T-helper 1 cell treated with Interleukin-12 subunit alpha and Interleukin-12 subunit beta and Interleukin-4 antibody, amounts not matched to agents 30 μg/mL and 1 μg/mL, for 36 hours (primary cell): ENCODE data around the gene PDE4B.

Experiments used
- H3K27ac Mint-ChIP-seq: one replicate; pipeline ENCODE4 v1.8.0; 2021; ENCODE audit warnings: mild to moderate bottlenecking, mixed read lengths
- H3K27me3 Mint-ChIP-seq: one replicate; pipeline ENCODE4 v1.8.0; 2021; ENCODE audit warnings: low read depth, mixed read lengths
- H3K36me3 Mint-ChIP-seq: one replicate; pipeline ENCODE4 v1.8.0; 2021; ENCODE audit warnings: low read depth, mixed read lengths
- H3K4me1 Mint-ChIP-seq: one replicate; pipeline ENCODE4 v1.8.0; 2021; ENCODE audit warnings: low read depth, mixed read lengths
- H3K4me3 Mint-ChIP-seq: one replicate; pipeline ENCODE4 v1.8.0; 2021; ENCODE audit warnings: mild to moderate bottlenecking, moderate library complexity, mixed read lengths
- H3K9me3 Mint-ChIP-seq: one replicate; pipeline ENCODE4 v1.8.0; 2021; ENCODE audit warnings: mixed read lengths

Gene PDE4B

GRCh38 chr1:66302184-66302742 is 509.6 kb downstream of the PDE4B start:
- H3K27me3 Mint-ChIP-seq, result no peaks in the 10 kb centered on the region
- H3K36me3 Mint-ChIP-seq, result peaks cover 3% of the 10 kb centered on the region
- H3K4me3 Mint-ChIP-seq, result no peak overlapping the region
- H3K4me1 Mint-ChIP-seq, result peaks cover 36% of the 10 kb centered on the region
- no peaks in the 10 kb centered on the region for H3K9me3 Mint-ChIP-seq
- H3K27ac Mint-ChIP-seq, result peak overlapping the region; percentile 86

DNA sequence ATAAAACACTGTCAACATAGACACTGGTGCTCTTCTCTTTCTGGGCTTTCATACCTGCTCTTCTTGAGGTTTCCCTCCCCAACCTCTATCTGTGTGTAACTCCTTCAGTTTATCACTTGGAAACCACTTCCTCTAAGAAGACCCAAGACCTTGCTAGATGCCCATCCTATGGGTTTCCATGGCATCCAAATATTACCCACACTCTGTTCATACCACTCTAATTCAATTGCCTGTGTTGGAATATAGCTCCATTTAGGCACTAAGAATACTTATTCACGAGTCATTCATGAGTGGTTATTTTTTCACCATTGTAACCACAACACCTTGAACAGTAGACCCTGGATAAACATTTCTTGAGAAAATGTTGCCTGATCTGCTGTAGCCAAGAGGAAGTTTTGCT is 510.1 kb downstream of the PDE4B start:
- H3K4me1 Mint-ChIP-seq, result peaks cover 36% of the 10 kb centered on the region
- H3K4me3 Mint-ChIP-seq, result peak overlapping the region; percentile 43
- H3K27ac Mint-ChIP-seq, result peak overlapping the region; percentile 86
- H3K9me3 Mint-ChIP-seq, result no peaks in the 10 kb centered on the region
- peaks cover 3% of the 10 kb centered on the region for H3K36me3 Mint-ChIP-seq
- H3K27me3 Mint-ChIP-seq, result no peaks in the 10 kb centered on the region

DNA sequence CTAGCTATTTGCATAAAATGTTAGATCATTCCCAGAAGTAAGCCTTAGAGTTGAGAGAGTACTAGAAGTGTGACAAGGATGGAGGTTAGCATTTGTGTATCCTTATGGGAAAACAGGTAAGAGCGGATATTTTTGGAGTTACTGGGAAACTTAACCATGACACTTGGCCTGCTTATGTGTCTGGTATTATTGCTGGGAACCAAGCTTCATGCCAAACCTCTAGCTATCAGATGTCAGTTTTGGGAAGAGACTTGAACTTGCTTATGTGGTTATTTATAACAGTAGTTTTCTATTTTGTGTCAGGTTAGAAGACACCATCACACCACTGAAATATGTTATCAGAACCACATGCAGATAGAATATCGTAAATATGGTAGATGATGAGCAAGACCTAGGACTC is 511.0 kb downstream of the PDE4B start:
- H3K9me3 Mint-ChIP-seq, result no peaks in the 10 kb centered on the region
- H3K4me3 Mint-ChIP-seq, result no peak overlapping the region
- peaks cover 3% of the 10 kb centered on the region for H3K36me3 Mint-ChIP-seq
- H3K4me1 Mint-ChIP-seq, result peaks cover 31% of the 10 kb centered on the region
- no peak overlapping the region for H3K27ac Mint-ChIP-seq
- no peaks in the 10 kb centered on the region for H3K27me3 Mint-ChIP-seq

DNA sequence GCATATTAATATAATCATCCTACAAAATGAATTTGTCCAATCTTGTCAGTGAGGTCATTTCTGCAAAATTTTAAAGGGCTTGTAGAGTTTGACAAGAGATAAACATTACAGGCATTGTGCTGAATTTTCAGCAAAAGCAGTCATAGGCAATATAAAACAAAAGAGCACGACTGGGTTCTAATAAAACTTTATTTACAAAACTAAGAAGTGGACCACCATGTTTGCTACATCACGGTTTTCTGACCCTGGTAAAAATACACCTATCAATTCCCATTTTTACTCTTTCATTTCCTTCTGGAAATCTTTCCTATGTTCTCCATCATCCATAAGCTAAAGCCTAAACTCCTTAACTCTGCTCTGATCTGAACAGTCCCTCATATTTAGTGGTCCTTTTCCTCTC is 511.4 kb downstream of the PDE4B start:
- Mint-ChIP-seq H3K9me3 (no peaks in the 10 kb centered on the region), H3K27ac (no peak overlapping the region), H3K4me1 (peaks cover 31% of the 10 kb centered on the region), H3K27me3 (no peaks in the 10 kb centered on the region), H3K4me3 (no peak overlapping the region), H3K36me3 (peaks cover 3% of the 10 kb centered on the region)

- Mint-ChIP-seq H3K4me3 (no peak overlapping the region), H3K4me1 (peaks cover 25% of the 10 kb centered on the region), H3K27me3 (no peaks in the 10 kb centered on the region), H3K36me3 (peaks cover 2% of the 10 kb centered on the region), H3K27ac (no peak overlapping the region), H3K9me3 (no peaks in the 10 kb centered on the region)
Measured at GRCh38 chr1:66305927-66306326, 513.2 kb downstream of the PDE4B start.

- H3K27me3 Mint-ChIP-seq, result no peaks in the 10 kb centered on the region
- H3K4me3 Mint-ChIP-seq, result no peak overlapping the region
- no peaks in the 10 kb centered on the region for H3K36me3 Mint-ChIP-seq
- no peaks in the 10 kb centered on the region for H3K9me3 Mint-ChIP-seq
- peaks cover 2% of the 10 kb centered on the region for H3K4me1 Mint-ChIP-seq
- no peak overlapping the region for H3K27ac Mint-ChIP-seq
Measured at GRCh38 chr1:66309006-66309741, 516.5 kb downstream of the PDE4B start.

GRCh38 chr1:66311092-66311491 is 518.4 kb downstream of the PDE4B start:
- no peaks in the 10 kb centered on the region for H3K27me3 Mint-ChIP-seq
- H3K27ac Mint-ChIP-seq, result no peak overlapping the region
- peaks cover 5% of the 10 kb centered on the region for H3K4me1 Mint-ChIP-seq
- peaks cover 3% of the 10 kb centered on the region for H3K36me3 Mint-ChIP-seq
- no peak overlapping the region for H3K4me3 Mint-ChIP-seq
- peaks cover 5% of the 10 kb centered on the region for H3K9me3 Mint-ChIP-seq

- H3K27me3 Mint-ChIP-seq, result no peaks in the 10 kb centered on the region
- H3K27ac Mint-ChIP-seq, result no peak overlapping the region
- no peak overlapping the region for H3K4me3 Mint-ChIP-seq
- peaks cover 5% of the 10 kb centered on the region for H3K9me3 Mint-ChIP-seq
- peaks cover 3% of the 10 kb centered on the region for H3K36me3 Mint-ChIP-seq
- H3K4me1 Mint-ChIP-seq, result peaks cover 11% of the 10 kb centered on the region
Measured at GRCh38 chr1:66311628-66312027, 518.9 kb downstream of the PDE4B start.

GRCh38 chr1:66312271-66312990 is 519.7 kb downstream of the PDE4B start:
- Mint-ChIP-seq H3K4me3 (no peak overlapping the region), H3K27me3 (no peaks in the 10 kb centered on the region), H3K27ac (no peak overlapping the region), H3K9me3 (peaks cover 5% of the 10 kb centered on the region), H3K4me1 (peaks cover 17% of the 10 kb centered on the region), H3K36me3 (peaks cover 3% of the 10 kb centered on the region)

DNA sequence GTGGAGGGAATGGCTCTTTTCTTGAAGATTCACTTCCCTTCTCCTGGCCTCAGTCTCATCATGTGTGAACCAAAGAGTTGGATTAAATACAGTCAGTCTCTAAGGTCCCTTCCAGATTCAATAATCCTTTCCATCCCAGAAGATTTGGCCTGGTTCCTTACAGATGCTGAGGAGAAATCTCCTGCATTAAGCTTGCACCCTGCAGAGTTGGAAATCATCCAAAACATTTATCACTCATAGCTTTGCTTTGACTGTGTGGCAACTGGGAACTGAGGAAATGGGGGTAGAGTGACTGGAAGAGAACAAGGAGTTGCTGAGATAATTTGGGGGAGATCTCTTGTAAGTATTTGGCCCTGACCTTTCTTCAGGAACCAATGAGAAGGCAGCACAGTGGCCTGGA is 520.7 kb downstream of the PDE4B start:
- H3K4me3 Mint-ChIP-seq, result no peak overlapping the region
- H3K9me3 Mint-ChIP-seq, result peaks cover 5% of the 10 kb centered on the region
- H3K4me1 Mint-ChIP-seq, result peaks cover 17% of the 10 kb centered on the region
- H3K27me3 Mint-ChIP-seq, result no peaks in the 10 kb centered on the region
- H3K27ac Mint-ChIP-seq, result no peak overlapping the region
- peaks cover 3% of the 10 kb centered on the region for H3K36me3 Mint-ChIP-seq

DNA sequence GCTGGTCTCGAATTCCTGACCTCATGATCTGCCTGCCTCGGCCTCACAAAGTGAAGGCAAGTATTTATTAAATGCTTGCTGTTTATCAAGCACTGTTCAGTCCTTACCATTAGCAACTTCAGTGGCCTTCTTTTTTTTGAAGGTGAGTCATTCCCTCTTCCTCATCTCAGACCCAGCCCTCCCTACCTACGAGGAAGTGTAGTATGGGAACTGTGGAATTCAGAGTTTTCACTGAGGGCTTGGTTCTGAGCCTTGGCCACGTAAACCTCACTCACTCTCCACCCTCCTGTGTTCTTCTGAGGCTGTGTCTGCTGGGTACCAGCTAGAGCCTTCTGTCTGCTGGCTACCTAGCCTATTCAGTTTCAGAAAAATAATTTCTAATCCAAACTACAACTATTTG is 523.0 kb downstream of the PDE4B start:
- H3K27ac Mint-ChIP-seq, result no peak overlapping the region
- peaks cover 16% of the 10 kb centered on the region for H3K9me3 Mint-ChIP-seq

DNA sequence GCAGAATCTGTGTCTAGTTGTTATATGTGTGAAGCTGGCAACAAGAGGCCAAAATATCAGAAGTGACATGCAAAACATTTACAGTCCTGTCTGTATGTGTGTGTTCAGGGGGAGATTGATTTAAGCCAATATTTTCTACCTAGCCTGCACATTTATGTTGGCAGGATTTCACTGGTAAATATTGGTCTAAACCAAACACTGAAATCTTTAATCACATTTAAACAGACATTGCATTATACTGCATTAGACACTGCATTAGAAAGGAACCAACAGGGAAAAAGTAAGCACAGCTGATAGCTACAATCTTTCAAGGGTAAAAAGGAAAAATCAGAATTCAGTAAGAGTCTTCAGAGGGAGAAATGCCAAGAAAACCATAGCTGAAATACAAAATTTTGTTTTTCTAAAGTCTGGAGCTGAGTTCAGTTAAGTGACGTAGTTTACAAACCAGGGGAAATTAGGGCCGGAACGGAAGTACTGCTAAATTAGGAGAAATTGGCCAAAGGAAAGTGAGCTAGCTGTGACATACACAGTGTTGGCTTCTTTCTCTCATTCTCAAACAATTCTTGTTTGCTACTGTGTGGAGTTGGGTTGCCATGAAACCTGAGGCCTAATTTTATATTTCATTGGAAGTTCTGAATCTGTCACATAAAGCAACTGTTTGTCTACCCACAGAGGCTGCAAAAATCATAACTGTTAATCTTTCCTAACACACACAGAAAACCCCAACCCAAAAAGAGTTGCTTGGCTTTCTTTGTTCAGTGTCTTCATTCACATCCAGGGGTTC is 524.0 kb downstream of the PDE4B start:
- H3K4me3 Mint-ChIP-seq, result no peak overlapping the region
- H3K9me3 Mint-ChIP-seq, result peaks cover 22% of the 10 kb centered on the region
- H3K36me3 Mint-ChIP-seq, result peaks cover 14% of the 10 kb centered on the region
- no peaks in the 10 kb centered on the region for H3K27me3 Mint-ChIP-seq
- peaks cover 22% of the 10 kb centered on the region for H3K4me1 Mint-ChIP-seq
- H3K27ac Mint-ChIP-seq, result peak overlapping the region; percentile 73

More for the DNA sequence above, 523.0 kb downstream of the PDE4B start:
- H3K4me1 Mint-ChIP-seq, result peaks cover 22% of the 10 kb centered on the region
- no peaks in the 10 kb centered on the region for H3K27me3 Mint-ChIP-seq
- H3K36me3 Mint-ChIP-seq, result peaks cover 10% of the 10 kb centered on the region
- no peak overlapping the region for H3K4me3 Mint-ChIP-seq

DNA sequence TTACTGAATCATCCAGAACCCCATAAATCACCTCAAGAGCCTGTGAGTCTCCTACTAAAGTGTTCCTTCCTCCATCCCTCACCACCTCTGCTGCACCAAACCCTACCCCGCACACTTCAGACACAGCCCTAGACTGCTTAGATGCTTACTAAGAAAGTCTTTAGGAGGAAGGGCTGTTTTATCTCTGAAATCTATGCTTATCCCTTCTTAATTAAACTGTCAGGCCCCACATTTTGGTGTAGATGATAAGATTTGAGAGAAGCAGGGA is 524.5 kb downstream of the PDE4B start:
- no peak overlapping the region for H3K4me3 Mint-ChIP-seq
- H3K4me1 Mint-ChIP-seq, result peaks cover 22% of the 10 kb centered on the region
- H3K27me3 Mint-ChIP-seq, result no peaks in the 10 kb centered on the region
- peaks cover 27% of the 10 kb centered on the region for H3K9me3 Mint-ChIP-seq
- peak overlapping the region; percentile 73 for H3K27ac Mint-ChIP-seq
- peaks cover 17% of the 10 kb centered on the region for H3K36me3 Mint-ChIP-seq

DNA sequence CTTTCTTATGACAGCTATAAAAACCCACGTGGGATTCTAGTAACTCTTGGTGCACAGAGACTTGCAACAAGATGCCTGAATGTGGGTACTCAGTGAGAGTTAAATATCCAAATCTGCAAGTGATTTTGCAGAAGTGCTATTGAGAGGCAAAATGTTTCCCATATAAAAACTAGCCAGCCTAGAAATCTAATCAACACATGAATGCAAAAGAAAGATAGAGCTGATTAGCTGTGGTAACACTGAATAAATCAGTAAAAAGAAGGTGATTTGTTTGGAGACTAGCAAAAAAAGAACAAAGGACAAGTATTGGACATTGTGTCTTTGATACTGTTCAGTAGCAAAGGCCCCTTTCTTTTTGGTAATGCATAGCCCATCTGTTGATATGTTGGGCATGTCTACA is 527.5 kb downstream of the PDE4B start:
- no peak overlapping the region for H3K4me3 Mint-ChIP-seq
- no peak overlapping the region for H3K27ac Mint-ChIP-seq
- peaks cover 19% of the 10 kb centered on the region for H3K36me3 Mint-ChIP-seq
- peaks cover 37% of the 10 kb centered on the region for H3K4me1 Mint-ChIP-seq
- peaks cover 32% of the 10 kb centered on the region for H3K9me3 Mint-ChIP-seq
- H3K27me3 Mint-ChIP-seq, result no peaks in the 10 kb centered on the region
